ENCODE results near the gene CCIN. TPM values are rescaled to one million over a fixed set of nuclear protein-coding genes. Genes with fewer than 3 reads are reported as not detected.
"Not testable (repeated sequence)": the region's sequence is repeated elsewhere in the genome, so short reads cannot be mapped to it uniquely, and the experiment has no call there.

Gene CCIN
- total RNA-seq, 2 experiments from 2014 or later, result not detected

DNA sequence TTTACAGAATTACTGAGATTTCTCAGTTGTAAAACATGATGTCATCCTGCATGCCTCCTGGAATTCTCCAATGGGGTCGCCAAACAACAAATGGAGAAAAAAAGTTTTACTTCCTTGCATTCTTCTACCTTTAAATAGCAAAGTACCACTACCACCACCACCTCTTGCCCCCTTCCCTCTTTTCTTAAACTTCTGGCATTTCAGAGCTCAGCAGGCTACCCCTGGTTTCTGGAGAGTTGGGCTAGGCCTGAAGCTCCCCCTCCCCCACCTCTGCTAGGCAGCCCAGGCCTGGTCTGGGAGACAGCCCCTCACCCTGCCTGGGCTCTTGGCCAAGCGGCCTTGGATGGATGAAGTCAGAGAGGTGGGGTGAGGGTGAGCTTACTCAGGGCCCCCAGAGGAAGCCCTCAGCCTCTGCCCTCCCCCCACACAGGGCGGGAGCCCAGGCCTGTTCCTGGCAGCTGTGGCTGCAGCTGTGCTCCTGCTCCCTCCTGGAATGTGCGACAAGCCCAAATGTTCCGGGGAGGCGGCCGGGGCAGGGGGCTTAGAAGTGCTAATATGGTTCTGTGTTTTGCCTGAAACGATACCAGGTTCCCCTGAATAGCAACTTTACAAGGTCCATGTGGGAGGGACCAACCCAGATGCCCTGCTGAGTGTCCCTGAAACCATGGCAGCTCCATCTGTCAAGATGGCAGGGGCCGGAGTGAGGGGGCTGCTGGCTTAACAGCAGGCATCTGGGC, 6.0 kb upstream of the CCIN start:
- H3K9me3 Mint-ChIP-seq, result no peaks in the 10 kb centered on the region
- no peaks in the 10 kb centered on the region for H3K27me3 Mint-ChIP-seq (ENCODE audit: low read depth)
- no peak overlapping the region for H3K4me3 Mint-ChIP-seq
- H3K4me1 Mint-ChIP-seq (ENCODE audit: low read depth), result peaks cover 3% of the 10 kb centered on the region
- intact Hi-C loops (cut with micrococcal nuclease), result no loop called here
- no peak for DNase-seq
- no peak overlapping the region for H3K27ac Mint-ChIP-seq
- CTCF ChIA-PET, result interaction anchor here (0.8 to 10.8 kb wide), 6 partner anchors 23 to 209 kb away, joined by 3 to 283 read pairs (median 5); partner anchors contain the start of gene CLTA
- H3K36me3 Mint-ChIP-seq (ENCODE audit: low read depth), result peaks cover 1% of the 10 kb centered on the region

DNA sequence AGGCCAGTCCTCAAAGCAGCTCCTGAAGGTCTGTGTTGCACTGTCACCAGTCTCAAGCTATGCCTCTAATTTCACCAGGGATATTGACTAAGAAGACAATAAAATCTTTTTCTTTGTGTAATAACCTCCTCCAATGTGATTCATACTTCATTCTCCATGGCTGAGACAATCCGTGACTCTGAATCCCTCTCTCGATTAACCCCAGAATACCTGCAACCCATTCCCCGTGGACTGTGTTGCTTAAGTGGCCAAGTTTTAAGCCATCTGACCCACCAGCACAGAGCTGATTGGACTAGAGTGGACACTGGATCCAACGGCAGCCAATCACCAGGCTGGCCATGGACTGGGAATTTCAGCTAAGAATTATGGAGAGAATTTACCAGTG, 5.4 kb upstream of the CCIN start:
- CTCF ChIA-PET, result interaction anchor here (0.5 to 10.8 kb wide), 11 partner anchors 13 to 543 kb away, joined by 3 to 283 read pairs (median 3); partner anchors contain the start of gene CLTA
- H3K27me3 Mint-ChIP-seq (ENCODE audit: low read depth), result no peaks in the 10 kb centered on the region
- H3K36me3 Mint-ChIP-seq (ENCODE audit: low read depth), result peaks cover 1% of the 10 kb centered on the region
- H3K4me3 Mint-ChIP-seq, result no peak overlapping the region
- no peaks in the 10 kb centered on the region for H3K9me3 Mint-ChIP-seq
- H3K27ac Mint-ChIP-seq, result no peak overlapping the region
- peaks cover 3% of the 10 kb centered on the region for H3K4me1 Mint-ChIP-seq (ENCODE audit: low read depth)
- DNase-seq, result no peak
- intact Hi-C loops (cut with micrococcal nuclease), result no loop called here

GRCh38 chr9:36164372-36164771, 4.8 kb upstream of the CCIN start:
- H3K36me3 Mint-ChIP-seq (ENCODE audit: low read depth), result peaks cover 1% of the 10 kb centered on the region
- H3K27ac Mint-ChIP-seq, result no peak overlapping the region
- H3K4me1 Mint-ChIP-seq (ENCODE audit: low read depth), result peaks cover 3% of the 10 kb centered on the region
- no peaks in the 10 kb centered on the region for H3K9me3 Mint-ChIP-seq
- H3K27me3 Mint-ChIP-seq (ENCODE audit: low read depth), result no peaks in the 10 kb centered on the region
- no peak overlapping the region for H3K4me3 Mint-ChIP-seq
- intact Hi-C loops (cut with micrococcal nuclease), result no loop called here
- CTCF ChIA-PET, result interaction anchor here (0.5 to 10.8 kb wide), 14 partner anchors 8 to 704 kb away, joined by 3 to 283 read pairs (median 3); partner anchors contain the start of genes CLTA and GLIPR2
- DNase-seq, result no peak

GRCh38 chr9:36164989-36165388, 4.2 kb upstream of the CCIN start:
- H3K27ac Mint-ChIP-seq, result no peak overlapping the region
- no peaks in the 10 kb centered on the region for H3K9me3 Mint-ChIP-seq
- H3K4me3 Mint-ChIP-seq, result no peak overlapping the region
- peaks cover 3% of the 10 kb centered on the region for H3K4me1 Mint-ChIP-seq (ENCODE audit: low read depth)
- H3K36me3 Mint-ChIP-seq (ENCODE audit: low read depth), result peaks cover 1% of the 10 kb centered on the region
- no peaks in the 10 kb centered on the region for H3K27me3 Mint-ChIP-seq (ENCODE audit: low read depth)
- CTCF ChIA-PET, result interaction anchor here (0.6 to 10.8 kb wide), 9 partner anchors 9 to 704 kb away, joined by 3 to 283 read pairs (median 4); partner anchors contain the start of gene GLIPR2
- DNase-seq, result no peak
- intact Hi-C loops (cut with micrococcal nuclease), result no loop called here

DNA sequence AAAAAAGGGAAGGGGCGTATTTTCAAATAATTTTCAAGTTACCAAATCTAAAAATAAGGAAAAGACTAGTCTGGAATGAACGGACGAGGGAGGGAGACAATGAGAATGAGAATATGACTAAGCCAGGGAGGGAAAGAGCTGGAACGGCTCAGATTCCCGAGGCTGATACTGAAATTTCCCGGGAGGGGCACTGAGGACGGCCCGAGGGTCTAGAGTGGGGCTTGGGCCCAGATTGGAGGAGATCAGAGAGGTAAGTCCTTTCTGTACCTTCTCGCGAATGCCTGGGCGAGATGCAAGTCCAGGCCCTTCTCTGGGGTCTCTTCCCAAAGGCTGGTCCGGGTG, 3.4 kb upstream of the CCIN start:
- intact Hi-C loops (cut with micrococcal nuclease), result loop anchor here (1.0 kb wide), 5 partner anchors 25 to 210 kb away; partner anchors contain the start of gene GLIPR2
- no peaks in the 10 kb centered on the region for H3K27me3 Mint-ChIP-seq (ENCODE audit: low read depth)
- CTCF ChIA-PET, result interaction anchor here (0.5 to 10.8 kb wide), 18 partner anchors 11 to 276 kb away, joined by 3 to 283 read pairs (median 6); partner anchors contain the start of genes CLTA and RECK
- H3K9me3 Mint-ChIP-seq, result no peaks in the 10 kb centered on the region
- H3K4me1 Mint-ChIP-seq (ENCODE audit: low read depth), result peaks cover 3% of the 10 kb centered on the region
- H3K27ac Mint-ChIP-seq, result no peak overlapping the region
- H3K36me3 Mint-ChIP-seq (ENCODE audit: low read depth), result no peaks in the 10 kb centered on the region
- DNase-seq, result no peak
- peak overlapping the region; percentile 8 for H3K4me3 Mint-ChIP-seq

GRCh38 chr9:36166168-36166927, 2.8 kb upstream of the CCIN start:
- no peaks in the 10 kb centered on the region for H3K9me3 Mint-ChIP-seq
- H3K4me1 Mint-ChIP-seq (ENCODE audit: low read depth), result peaks cover 3% of the 10 kb centered on the region
- intact Hi-C loops (cut with micrococcal nuclease), result loop anchor here (1.0 kb wide), 5 partner anchors 26 to 211 kb away; partner anchors contain the start of gene GLIPR2
- no peaks in the 10 kb centered on the region for H3K36me3 Mint-ChIP-seq (ENCODE audit: low read depth)
- no peak overlapping the region for H3K27ac Mint-ChIP-seq
- CTCF ChIA-PET, result interaction anchor here (0.5 to 10.8 kb wide), 34 partner anchors 10 to 1521 kb away, joined by 3 to 283 read pairs (median 4); partner anchors contain the start of genes CLTA and RECK
- no peaks in the 10 kb centered on the region for H3K27me3 Mint-ChIP-seq (ENCODE audit: low read depth)
- H3K4me3 Mint-ChIP-seq, result peak overlapping the region; percentile 70
- peak; percentile 81 for DNase-seq

DNA sequence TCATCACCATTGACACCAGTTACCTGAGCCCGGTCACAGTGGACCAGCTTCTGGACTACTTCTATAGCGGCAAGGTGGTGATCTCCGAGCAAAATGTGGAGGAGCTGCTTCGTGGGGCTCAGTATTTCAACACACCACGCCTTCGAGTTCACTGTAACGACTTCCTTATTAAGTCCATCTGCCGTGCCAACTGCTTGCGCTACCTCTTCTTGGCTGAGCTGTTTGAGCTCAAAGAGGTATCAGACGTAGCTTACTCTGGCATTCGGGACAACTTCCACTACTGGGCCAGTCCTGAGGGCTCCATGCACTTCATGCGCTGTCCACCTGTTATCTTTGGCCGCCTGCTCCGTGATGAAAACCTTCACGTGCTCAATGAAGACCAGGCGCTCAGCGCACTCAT, 520 bp downstream of the CCIN start:
- no peaks in the 10 kb centered on the region for H3K9me3 Mint-ChIP-seq
- CTCF ChIA-PET, result interaction anchor here (1.5 to 10.8 kb wide), 3 partner anchors 20 to 69 kb away, joined by 3 to 283 read pairs (median 4); no protein-coding TSS in a partner anchor
- intact Hi-C loops (cut with micrococcal nuclease), result no loop called here
- H3K36me3 Mint-ChIP-seq (ENCODE audit: low read depth), result no peaks in the 10 kb centered on the region
- peaks cover 3% of the 10 kb centered on the region for H3K4me1 Mint-ChIP-seq (ENCODE audit: low read depth)
- no peak for DNase-seq
- no peaks in the 10 kb centered on the region for H3K27me3 Mint-ChIP-seq (ENCODE audit: low read depth)
- no peak overlapping the region for H3K27ac Mint-ChIP-seq
- H3K4me3 Mint-ChIP-seq, result no peak overlapping the region

DNA sequence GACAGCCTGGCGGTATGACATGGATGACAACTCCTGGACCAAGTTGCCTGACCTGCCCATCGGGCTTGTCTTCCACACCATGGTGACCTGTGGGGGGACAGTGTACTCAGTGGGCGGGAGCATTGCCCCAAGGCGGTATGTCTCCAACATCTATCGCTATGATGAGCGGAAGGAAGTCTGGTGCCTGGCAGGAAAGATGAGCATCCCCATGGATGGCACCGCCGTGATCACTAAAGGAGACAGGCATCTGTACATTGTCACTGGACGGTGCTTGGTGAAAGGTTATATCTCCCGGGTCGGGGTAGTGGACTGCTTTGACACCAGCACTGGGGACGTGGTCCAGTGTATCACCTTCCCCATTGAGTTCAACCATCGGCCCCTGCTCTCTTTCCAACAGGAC, 1.3 kb downstream of the CCIN start:
- intact Hi-C loops (cut with micrococcal nuclease), result no loop called here
- Mint-ChIP-seq H3K9me3 (no peaks in the 10 kb centered on the region), H3K27ac (no peak overlapping the region), H3K4me3 (no peak overlapping the region), H3K36me3 (ENCODE audit: low read depth) (no peaks in the 10 kb centered on the region), H3K4me1 (ENCODE audit: low read depth) (peaks cover 3% of the 10 kb centered on the region), H3K27me3 (ENCODE audit: low read depth) (no peaks in the 10 kb centered on the region)
- DNase-seq, result no peak
- CTCF ChIA-PET, result interaction anchor here (1.5 to 10.8 kb wide), 3 partner anchors 19 to 69 kb away, joined by 3 to 283 read pairs (median 4); no protein-coding TSS in a partner anchor

GRCh38 chr9:36173861-36174260, 4.7 kb downstream of the CCIN start:
- CTCF ChIA-PET, result interaction anchor here (0.7 to 3.8 kb wide), 2 partner anchors 25 to 71 kb away, joined by 4 to 14 read pairs; no protein-coding TSS in a partner anchor
- no peaks in the 10 kb centered on the region for H3K9me3 Mint-ChIP-seq
- no peak for DNase-seq
- H3K27me3 Mint-ChIP-seq (ENCODE audit: low read depth), result no peaks in the 10 kb centered on the region
- no peaks in the 10 kb centered on the region for H3K4me1 Mint-ChIP-seq (ENCODE audit: low read depth)
- intact Hi-C loops (cut with micrococcal nuclease), result no loop called here
- H3K27ac Mint-ChIP-seq, result no peak overlapping the region
- no peaks in the 10 kb centered on the region for H3K36me3 Mint-ChIP-seq (ENCODE audit: low read depth)
- no peak overlapping the region for H3K4me3 Mint-ChIP-seq

- Mint-ChIP-seq H3K9me3 (no peaks in the 10 kb centered on the region), H3K27me3 (ENCODE audit: low read depth) (no peaks in the 10 kb centered on the region), H3K36me3 (ENCODE audit: low read depth) (no peaks in the 10 kb centered on the region), H3K27ac (no peak overlapping the region), H3K4me1 (ENCODE audit: low read depth) (no peaks in the 10 kb centered on the region), H3K4me3 (no peak overlapping the region)
- CTCF ChIA-PET, result interaction anchor here (3.8 kb wide), 1 partner anchor 72 kb away, joined by 14 read pairs; no protein-coding TSS in a partner anchor
- DNase-seq, result no peak
- intact Hi-C loops (cut with micrococcal nuclease), result no loop called here
Observed at GRCh38 chr9:36174271-36174670, 5.1 kb downstream of the CCIN start.

GRCh38 chr9:36174731-36175130, 5.5 kb downstream of the CCIN start:
- Mint-ChIP-seq H3K27me3 (ENCODE audit: low read depth) (no peaks in the 10 kb centered on the region), H3K27ac (no peak overlapping the region), H3K4me3 (no peak overlapping the region), H3K4me1 (ENCODE audit: low read depth) (no peaks in the 10 kb centered on the region), H3K9me3 (no peaks in the 10 kb centered on the region), H3K36me3 (ENCODE audit: low read depth) (no peaks in the 10 kb centered on the region)
- DNase-seq, result no peak
- CTCF ChIA-PET, result interaction anchor here (3.8 kb wide), 1 partner anchor 72 kb away, joined by 14 read pairs; no protein-coding TSS in a partner anchor
- intact Hi-C loops (cut with micrococcal nuclease), result no loop called here

- H3K4me3 Mint-ChIP-seq; DNase-seq; H3K36me3 Mint-ChIP-seq (ENCODE audit: low read depth); H3K4me1 Mint-ChIP-seq (ENCODE audit: low read depth); H3K27me3 Mint-ChIP-seq (ENCODE audit: low read depth); H3K9me3 Mint-ChIP-seq; intact Hi-C loops (cut with micrococcal nuclease); H3K27ac Mint-ChIP-seq: not testable (repeated sequence)
- CTCF ChIA-PET, result interaction anchor here (1.4 to 3.8 kb wide), 2 partner anchors 8 to 73 kb away, joined by 5 to 14 read pairs; no protein-coding TSS in a partner anchor
Observed at GRCh38 chr9:36175209-36175608, 6.0 kb downstream of the CCIN start.
